DMS153 (cell line): ENCODE results near the gene CNST.
"Not testable (repeated sequence)": the region's sequence is repeated elsewhere in the genome, so short reads cannot be mapped to it uniquely, and the experiment has no call there.

Source experiments
- DNase-seq: peaks from one replicate; lab custom pipeline; 2025; lab: John Stamatoyannopoulos, UW

Gene CNST

GRCh38 chr1:246711548-246712003 lies 145.3 kb downstream of the CNST start:
- DNase-seq, result no peak

DNA sequence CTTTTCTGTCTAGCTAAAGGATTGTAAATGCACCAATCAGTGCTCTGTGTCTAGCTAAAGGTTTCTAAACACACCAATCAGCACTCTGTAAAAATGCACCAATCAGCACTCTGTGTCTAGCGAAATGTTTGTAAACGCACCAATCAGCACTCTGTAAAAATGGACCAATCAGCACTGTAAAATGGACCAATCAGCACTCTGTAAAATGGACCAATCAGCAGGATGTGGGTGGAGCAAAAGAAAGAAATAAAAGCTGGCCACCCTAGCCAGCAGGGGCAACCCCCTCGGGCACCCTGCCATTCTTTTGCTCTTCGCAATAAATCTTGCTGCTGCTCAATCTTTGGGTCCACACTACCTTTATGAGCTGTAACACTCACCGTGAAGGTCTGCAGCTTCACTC lies 146.2 kb downstream of the CNST start:
- not testable (repeated sequence) for DNase-seq
